ENCODE results near the gene CRYBG3.

The CRYBG3 gene

GRCh38 chr3:97916576-97916975 is 94.8 kb downstream of the CRYBG3 start:
- in situ Hi-C loops (cut with HindIII; ENCODE audit: low pct_unique_long_range_greater_than_20kb, low sequenced_read_pairs), result no loop called here
- no peak for TF ChIP-seq JUND (IDR thresholded peaks at IDR 0.05; ENCODE audit: low read depth)
- no peak for DNase-seq (ENCODE audit: low read depth in 1 of 2, low spot score in 1 of 2)

GRCh38 chr3:97917813-97918536 is 96.2 kb downstream of the CRYBG3 start:
- TF ChIP-seq JUND (IDR thresholded peaks at IDR 0.05; ENCODE audit: low read depth), result no peak
- DNase-seq (ENCODE audit: low read depth in 1 of 2, low spot score in 1 of 2), result peak in 1 of 2 experiments; percentile 20

GRCh38 chr3:97927704-97928103 is 105.9 kb downstream of the CRYBG3 start:
- peak; percentile 98 for TF ChIP-seq JUND (IDR thresholded peaks at IDR 0.05; ENCODE audit: low read depth)
- in situ Hi-C loops (cut with HindIII; ENCODE audit: low pct_unique_long_range_greater_than_20kb, low sequenced_read_pairs), result no loop called here
- peak in 1 of 2 experiments; percentile 83 for DNase-seq (ENCODE audit: low read depth in 1 of 2, low spot score in 1 of 2)

More at GRCh38 chr3:97917813-97918536, 96.2 kb downstream of the CRYBG3 start:
- in situ Hi-C loops (cut with HindIII; ENCODE audit: low pct_unique_long_range_greater_than_20kb, low sequenced_read_pairs), result no loop called here

- DNase-seq (ENCODE audit: low read depth in 1 of 2, low spot score in 1 of 2), result no peak
- in situ Hi-C loops (cut with HindIII; ENCODE audit: low pct_unique_long_range_greater_than_20kb, low sequenced_read_pairs), result no loop called here
- no peak for TF ChIP-seq JUND (IDR thresholded peaks at IDR 0.05; ENCODE audit: low read depth)
Measured at GRCh38 chr3:97928986-97929385, 107.2 kb downstream of the CRYBG3 start.

- no peak for TF ChIP-seq JUND (IDR thresholded peaks at IDR 0.05; ENCODE audit: low read depth)
- DNase-seq (ENCODE audit: low read depth in 1 of 2, low spot score in 1 of 2), result no peak
- in situ Hi-C loops (cut with HindIII; ENCODE audit: low pct_unique_long_range_greater_than_20kb, low sequenced_read_pairs), result no loop called here
Measured at GRCh38 chr3:97930018-97930417, 108.2 kb downstream of the CRYBG3 start.

- in situ Hi-C loops (cut with HindIII; ENCODE audit: low pct_unique_long_range_greater_than_20kb, low sequenced_read_pairs), result no loop called here
- no peak for TF ChIP-seq JUND (IDR thresholded peaks at IDR 0.05; ENCODE audit: low read depth)
- no peak for DNase-seq (ENCODE audit: low read depth in 1 of 2, low spot score in 1 of 2)
Measured at GRCh38 chr3:97931218-97931617, 109.4 kb downstream of the CRYBG3 start.

GRCh38 chr3:97932387-97932801 is 110.6 kb downstream of the CRYBG3 start:
- in situ Hi-C loops (cut with HindIII; ENCODE audit: low pct_unique_long_range_greater_than_20kb, low sequenced_read_pairs), result no loop called here
- TF ChIP-seq JUND (IDR thresholded peaks at IDR 0.05; ENCODE audit: low read depth), result no peak
- DNase-seq (ENCODE audit: low read depth in 1 of 2, low spot score in 1 of 2), result no peak

- DNase-seq (ENCODE audit: low read depth in 1 of 2, low spot score in 1 of 2), result no peak
- TF ChIP-seq JUND (IDR thresholded peaks at IDR 0.05; ENCODE audit: low read depth), result no peak
- in situ Hi-C loops (cut with HindIII; ENCODE audit: low pct_unique_long_range_greater_than_20kb, low sequenced_read_pairs), result no loop called here
Measured at GRCh38 chr3:97934980-97935695, 113.3 kb downstream of the CRYBG3 start.

- no peak for TF ChIP-seq JUND (IDR thresholded peaks at IDR 0.05; ENCODE audit: low read depth)
- in situ Hi-C loops (cut with HindIII; ENCODE audit: low pct_unique_long_range_greater_than_20kb, low sequenced_read_pairs), result no loop called here
- no peak for DNase-seq (ENCODE audit: low read depth in 1 of 2, low spot score in 1 of 2)
Measured at GRCh38 chr3:97935842-97936241, 114.0 kb downstream of the CRYBG3 start.

GRCh38 chr3:97937205-97937604 is 115.4 kb downstream of the CRYBG3 start:
- in situ Hi-C loops (cut with HindIII; ENCODE audit: low pct_unique_long_range_greater_than_20kb, low sequenced_read_pairs), result no loop called here
- no peak for TF ChIP-seq JUND (IDR thresholded peaks at IDR 0.05; ENCODE audit: low read depth)
- no peak for DNase-seq (ENCODE audit: low read depth in 1 of 2, low spot score in 1 of 2)

- no peak for DNase-seq (ENCODE audit: low read depth in 1 of 2, low spot score in 1 of 2)
- in situ Hi-C loops (cut with HindIII; ENCODE audit: low pct_unique_long_range_greater_than_20kb, low sequenced_read_pairs), result no loop called here
- no peak for TF ChIP-seq JUND (IDR thresholded peaks at IDR 0.05; ENCODE audit: low read depth)
Measured at GRCh38 chr3:97938444-97938843, 116.6 kb downstream of the CRYBG3 start.

- DNase-seq (ENCODE audit: low read depth in 1 of 2, low spot score in 1 of 2), result no peak
- in situ Hi-C loops (cut with HindIII; ENCODE audit: low pct_unique_long_range_greater_than_20kb, low sequenced_read_pairs), result no loop called here
Measured at GRCh38 chr3:97939401-97939800, 117.6 kb downstream of the CRYBG3 start.

GRCh38 chr3:97940034-97940433 is 118.2 kb downstream of the CRYBG3 start:
- DNase-seq (ENCODE audit: low read depth in 1 of 2, low spot score in 1 of 2), result peak; percentile 16 to 61
- in situ Hi-C loops (cut with HindIII; ENCODE audit: low pct_unique_long_range_greater_than_20kb, low sequenced_read_pairs), result no loop called here
- TF ChIP-seq JUND (IDR thresholded peaks at IDR 0.05; ENCODE audit: low read depth), result no peak

More at GRCh38 chr3:97939401-97939800, 117.6 kb downstream of the CRYBG3 start:
- TF ChIP-seq JUND (IDR thresholded peaks at IDR 0.05; ENCODE audit: low read depth), result no peak
